Measurements from ENCODE around the gene PHLDB2.

PHLDB2 gene

DNA sequence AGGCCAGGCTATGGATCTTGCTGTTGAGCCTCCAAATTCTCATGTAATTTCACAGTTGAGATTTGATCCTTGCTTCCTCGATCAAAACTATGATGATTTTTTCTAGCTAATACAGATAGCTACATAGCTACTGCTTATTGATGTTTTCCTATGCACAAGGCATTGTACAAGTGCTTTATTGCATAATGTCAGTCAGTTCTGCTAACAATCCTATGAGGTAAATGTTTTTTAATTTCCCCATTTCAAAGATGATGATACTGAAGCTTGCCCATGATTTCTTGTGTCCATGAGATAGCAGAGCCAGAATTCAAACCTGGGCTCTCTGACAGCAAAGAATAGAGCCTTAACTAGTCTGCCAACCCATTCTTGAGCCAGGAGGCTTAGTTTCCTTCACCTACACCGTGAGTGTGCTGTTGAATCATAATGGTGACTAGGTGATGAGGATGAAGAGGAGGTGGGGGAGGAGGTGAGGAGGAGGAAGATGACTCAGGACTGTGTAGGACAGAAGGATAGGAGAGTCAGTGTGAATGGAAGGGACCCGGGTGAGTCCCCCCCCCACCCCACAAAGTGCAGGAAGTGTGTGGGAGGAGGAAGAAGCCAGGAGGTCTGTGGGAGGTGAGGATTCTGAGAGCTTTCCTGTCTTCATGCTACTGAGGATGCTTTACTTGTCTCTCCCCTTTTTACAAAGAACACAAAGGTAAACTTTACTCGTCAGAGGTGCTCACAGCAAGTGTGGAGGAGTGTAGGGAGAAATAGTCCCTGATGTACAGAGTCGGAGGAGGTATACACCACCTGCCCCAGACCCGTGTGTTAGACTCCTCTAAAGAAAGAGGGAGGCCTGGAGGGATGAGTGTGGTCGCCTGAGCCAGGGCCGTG is 143.3 kb downstream of the PHLDB2 start:
- TF ChIP-seq CTCF (conservative IDR thresholded peaks at IDR 0.05; ENCODE audit: low read depth) = no peak
- no peak overlapping the region for H3K27ac ChIP-seq
- DNase-seq (ENCODE audit: low spot score) = peak; percentile 54
- CTCF ChIA-PET = no interaction called here
- POLR2A ChIA-PET (ENCODE audit: low non-redundant PET) = interaction anchor here (0.6 kb wide), 1 partner anchor 500 kb away, joined by 4 read pairs; no protein-coding TSS in a partner anchor

GRCh38 chr3:112003321-112004080 is 144.4 kb downstream of the PHLDB2 start:
- CTCF ChIA-PET = interaction anchor here (0.7 to 1.0 kb wide), 3 partner anchors 12 to 136 kb away, joined by 4 to 6 read pairs (median 5); no protein-coding TSS in a partner anchor
- TF ChIP-seq CTCF (conservative IDR thresholded peaks at IDR 0.05; ENCODE audit: low read depth) = no peak
- POLR2A ChIA-PET (ENCODE audit: low non-redundant PET) = interaction anchor here (0.5 kb wide), 1 partner anchor 82 kb away, joined by 7 read pairs; no protein-coding TSS in a partner anchor

DNA sequence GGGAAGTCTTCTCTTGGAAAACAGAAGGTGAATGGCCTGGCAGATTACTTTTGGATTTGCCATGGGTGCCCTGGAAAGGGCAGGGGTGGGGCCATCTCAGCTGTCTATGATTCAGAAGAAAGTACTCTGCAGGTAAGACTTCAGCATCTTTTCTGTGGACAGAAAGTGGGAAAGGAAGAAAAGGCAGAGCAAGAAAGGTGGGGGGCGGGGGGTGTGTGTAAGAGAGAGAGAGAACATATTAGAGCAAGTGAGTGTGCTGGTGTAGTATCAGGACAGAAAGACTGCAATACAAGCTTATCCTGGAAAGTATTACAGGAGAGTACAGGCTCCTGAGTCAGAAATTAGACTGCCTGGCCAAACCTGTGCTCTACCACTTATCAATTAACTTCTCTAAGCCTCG is 145.1 kb downstream of the PHLDB2 start:
- ChIA-PET CTCF (interaction anchor here (0.7 to 1.0 kb wide), 3 partner anchors 11 to 137 kb away, joined by 4 to 6 read pairs (median 5); no protein-coding TSS in a partner anchor), POLR2A (ENCODE audit: low non-redundant PET) (no interaction called here)
- no peak for TF ChIP-seq CTCF (conservative IDR thresholded peaks at IDR 0.05; ENCODE audit: low read depth)
- no peak overlapping the region for H3K27ac ChIP-seq
- no peak for DNase-seq (ENCODE audit: low spot score)

More at GRCh38 chr3:112003321-112004080, 144.4 kb downstream of the PHLDB2 start:
- H3K27ac ChIP-seq = no peak overlapping the region
- DNase-seq (ENCODE audit: low spot score) = no peak

DNA sequence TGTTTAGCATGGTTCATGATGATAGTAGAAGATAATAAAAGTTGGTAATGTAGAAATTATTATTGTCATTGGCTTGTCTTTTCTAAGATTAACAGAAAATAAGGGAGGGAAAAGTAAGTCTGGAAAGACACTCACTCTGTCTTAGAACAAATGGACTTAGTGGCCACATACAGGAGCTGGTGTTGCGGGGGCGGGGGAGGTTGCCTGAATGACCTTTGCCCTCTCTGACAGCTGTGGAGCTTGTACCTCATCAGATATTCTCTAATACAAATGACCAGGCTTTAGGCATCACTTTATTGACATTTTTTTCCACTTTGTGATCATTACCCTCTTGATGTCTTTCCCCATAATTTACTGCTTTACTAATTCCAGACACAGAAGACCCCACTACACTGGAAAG is 145.6 kb downstream of the PHLDB2 start:
- POLR2A ChIA-PET (ENCODE audit: low non-redundant PET) = no interaction called here
- DNase-seq (ENCODE audit: low spot score) = no peak
- no peak for TF ChIP-seq CTCF (conservative IDR thresholded peaks at IDR 0.05; ENCODE audit: low read depth)
- no peak overlapping the region for H3K27ac ChIP-seq
- CTCF ChIA-PET = interaction anchor here (1.0 kb wide), 1 partner anchor 11 kb away, joined by 5 read pairs; no protein-coding TSS in a partner anchor

GRCh38 chr3:112005091-112005672 is 146.1 kb downstream of the PHLDB2 start:
- no peak overlapping the region for H3K27ac ChIP-seq
- ChIA-PET POLR2A (ENCODE audit: low non-redundant PET) (no interaction called here), CTCF (interaction anchor here (0.7 kb wide), 1 partner anchor 11 kb away, joined by 5 read pairs; no protein-coding TSS in a partner anchor)
- DNase-seq (ENCODE audit: low spot score) = no peak
- no peak for TF ChIP-seq CTCF (conservative IDR thresholded peaks at IDR 0.05; ENCODE audit: low read depth)

DNA sequence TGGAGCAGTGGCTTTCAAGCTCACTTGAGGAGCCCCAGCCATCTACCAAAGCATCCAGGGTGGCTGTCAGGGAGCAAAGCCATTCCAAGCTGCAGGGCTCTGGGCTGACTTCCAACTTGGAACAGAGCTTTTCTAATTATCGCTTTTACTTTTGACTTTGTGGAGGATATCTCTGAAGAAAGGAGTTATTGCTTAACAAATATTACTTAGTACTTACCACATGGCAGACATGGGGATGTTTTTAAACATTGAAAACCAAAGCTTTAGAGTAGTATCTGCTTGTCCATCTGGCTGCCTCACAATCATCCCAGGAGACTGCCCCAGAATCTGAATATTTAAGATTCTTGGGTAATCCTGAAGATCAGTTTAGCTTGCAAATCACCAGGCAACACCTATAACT is 148.6 kb downstream of the PHLDB2 start:
- DNase-seq (ENCODE audit: low spot score) = no peak
- no peak overlapping the region for H3K27ac ChIP-seq
- TF ChIP-seq CTCF (conservative IDR thresholded peaks at IDR 0.05; ENCODE audit: low read depth) = no peak
- CTCF ChIA-PET = interaction anchor here (0.7 to 1.8 kb wide), 3 partner anchors 11 to 21 kb away, joined by 3 to 5 read pairs (median 4); no protein-coding TSS in a partner anchor
- POLR2A ChIA-PET (ENCODE audit: low non-redundant PET) = no interaction called here

Data from RWPE1 (cell line).